OCI-M2 (cell line): ENCODE data around the gene CD248.

Source experiments
- DNase-seq: peaks from one replicate; lab custom pipeline; 2025; ENCODE audit not compliant: unreplicated experiment; lab: John Stamatoyannopoulos, UW

Gene CD248

DNA sequence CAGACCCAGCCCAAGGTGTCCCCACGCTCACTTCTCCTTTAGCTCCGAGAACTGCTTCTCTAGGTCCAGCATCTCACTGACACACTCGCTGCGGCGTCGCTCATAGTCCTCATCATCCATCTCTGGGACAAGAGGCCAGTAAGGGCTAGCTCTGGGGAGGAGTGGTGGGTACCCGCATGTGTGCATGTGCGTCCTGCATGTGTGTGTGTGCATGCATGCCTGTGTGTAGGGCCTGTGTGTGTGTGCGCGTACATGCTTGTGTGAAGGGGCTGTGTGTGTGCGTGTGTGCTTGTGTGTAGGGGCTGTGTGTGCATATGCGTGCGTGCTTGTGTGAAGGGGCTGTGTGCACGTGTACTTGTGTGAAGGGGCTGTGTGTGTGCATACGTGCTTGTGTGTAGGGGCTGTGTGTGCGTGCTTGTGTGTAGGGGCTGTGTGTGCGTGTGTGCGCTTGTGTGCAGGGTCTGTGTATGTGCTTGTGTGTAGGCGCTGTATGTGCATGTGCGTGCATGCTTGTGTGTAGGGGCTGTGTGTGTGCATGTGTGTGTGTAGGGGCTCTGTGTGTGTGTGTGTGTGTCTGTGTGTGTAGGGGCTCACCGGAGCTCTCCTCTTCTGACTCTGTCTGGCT is 24.8 kb upstream of the CD248 start:
- DNase-seq, result no peak

DNA sequence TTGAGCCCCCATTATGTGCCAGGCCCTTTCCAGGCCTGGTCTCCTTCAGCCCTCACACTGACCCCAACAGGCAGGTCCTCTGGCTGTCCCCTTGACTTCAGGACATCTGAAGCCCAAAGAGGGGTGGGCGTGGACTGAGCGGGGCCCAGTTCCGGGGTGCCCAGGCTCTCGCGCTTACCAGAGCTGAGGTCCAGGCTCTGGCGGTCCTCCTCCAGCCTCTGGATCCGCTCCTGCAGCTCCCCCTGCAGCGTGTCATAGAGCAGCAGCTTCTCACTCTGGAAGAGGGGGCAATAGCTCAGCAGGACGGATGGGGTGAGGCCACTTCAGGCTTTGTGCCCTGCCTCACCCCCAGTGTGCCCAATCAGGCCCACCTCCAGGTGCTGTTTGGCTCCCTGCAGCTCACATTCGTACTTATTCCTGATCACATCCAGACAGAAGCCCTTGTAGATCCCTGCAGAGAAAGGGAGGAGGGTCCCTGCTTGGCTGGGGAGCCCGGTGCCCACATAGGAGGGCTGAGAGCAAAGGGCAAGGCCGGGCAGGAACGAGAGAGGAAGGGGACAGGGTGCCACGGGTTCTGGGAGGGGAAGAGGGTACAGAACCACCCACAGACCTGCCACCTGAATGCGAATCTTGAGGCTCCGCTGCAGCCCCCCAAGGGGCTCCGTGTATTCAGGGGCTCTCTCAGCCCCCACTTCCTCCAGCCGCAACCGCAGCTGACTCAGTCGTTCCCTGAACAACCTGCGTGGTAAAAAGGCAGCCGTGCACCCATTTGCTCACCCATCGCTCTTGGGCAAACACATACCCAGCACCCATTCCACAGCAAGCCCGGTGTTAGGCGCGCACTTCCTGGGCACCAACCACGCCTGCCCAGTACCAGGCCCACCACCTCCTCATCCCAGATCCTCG is 24.0 kb upstream of the CD248 start:
- no peak for DNase-seq

DNA sequence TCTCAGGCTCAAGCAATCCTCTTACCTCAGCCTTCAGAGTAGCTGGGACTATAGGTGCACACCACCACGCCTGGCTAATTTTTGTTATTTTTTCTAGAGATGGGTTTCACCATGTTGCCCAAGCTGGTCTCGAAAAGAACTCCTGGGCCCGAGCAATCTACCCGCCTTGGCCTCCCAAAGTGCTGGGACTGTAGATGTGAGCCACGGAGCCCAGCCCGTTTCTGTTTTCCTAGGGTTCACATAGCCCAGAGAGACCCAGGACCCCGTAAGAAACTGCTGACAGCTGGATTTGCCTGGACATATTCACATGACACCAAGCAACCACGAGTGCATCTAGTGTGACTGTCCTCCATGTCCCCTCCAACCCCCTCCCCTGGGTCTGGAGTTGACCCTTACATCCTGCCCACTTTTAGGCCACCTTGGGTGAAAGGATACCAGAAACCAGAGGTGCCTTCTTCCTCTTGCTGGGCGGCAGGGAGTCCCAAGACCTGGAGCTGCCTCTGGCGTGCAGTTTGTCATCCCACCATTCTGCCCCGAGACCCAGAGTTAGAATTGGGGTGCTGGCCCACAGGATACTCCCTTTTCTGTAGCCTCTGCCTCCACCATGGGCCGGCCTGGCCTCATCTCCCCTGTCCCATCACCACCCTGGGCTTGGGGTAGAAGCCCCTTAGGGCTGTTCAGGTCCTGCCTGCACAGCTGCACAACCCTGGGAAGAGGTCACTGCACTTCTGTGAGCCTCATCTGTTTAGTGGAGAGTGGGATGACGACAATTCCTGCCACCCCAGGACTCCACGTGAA is 23.0 kb upstream of the CD248 start:
- no peak for DNase-seq

DNA sequence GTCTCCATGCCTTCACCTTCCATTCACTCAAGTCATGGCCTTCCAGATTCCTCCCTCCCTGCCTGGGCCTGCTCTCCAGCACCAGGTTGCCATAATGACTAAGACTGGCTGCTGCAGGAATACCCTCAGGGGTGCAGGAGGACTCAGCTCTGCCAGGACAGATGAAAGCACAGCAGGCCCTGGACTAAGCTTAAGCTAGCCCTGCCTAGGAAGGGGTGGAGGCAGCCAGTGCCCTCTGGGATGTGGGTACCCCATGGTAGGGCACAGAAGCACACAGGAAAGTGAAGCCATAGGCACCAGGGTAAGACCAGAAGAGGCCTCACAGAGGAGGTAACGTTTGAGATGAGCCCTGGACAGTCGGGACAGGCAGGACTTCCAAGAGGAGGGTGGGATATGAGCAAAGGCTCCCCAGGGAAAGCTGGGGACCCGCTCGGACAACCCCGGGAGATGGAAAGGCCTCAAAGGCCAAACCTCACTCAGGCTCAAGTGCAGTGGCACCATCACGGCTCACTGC is 22.4 kb upstream of the CD248 start:
- no peak for DNase-seq

DNA sequence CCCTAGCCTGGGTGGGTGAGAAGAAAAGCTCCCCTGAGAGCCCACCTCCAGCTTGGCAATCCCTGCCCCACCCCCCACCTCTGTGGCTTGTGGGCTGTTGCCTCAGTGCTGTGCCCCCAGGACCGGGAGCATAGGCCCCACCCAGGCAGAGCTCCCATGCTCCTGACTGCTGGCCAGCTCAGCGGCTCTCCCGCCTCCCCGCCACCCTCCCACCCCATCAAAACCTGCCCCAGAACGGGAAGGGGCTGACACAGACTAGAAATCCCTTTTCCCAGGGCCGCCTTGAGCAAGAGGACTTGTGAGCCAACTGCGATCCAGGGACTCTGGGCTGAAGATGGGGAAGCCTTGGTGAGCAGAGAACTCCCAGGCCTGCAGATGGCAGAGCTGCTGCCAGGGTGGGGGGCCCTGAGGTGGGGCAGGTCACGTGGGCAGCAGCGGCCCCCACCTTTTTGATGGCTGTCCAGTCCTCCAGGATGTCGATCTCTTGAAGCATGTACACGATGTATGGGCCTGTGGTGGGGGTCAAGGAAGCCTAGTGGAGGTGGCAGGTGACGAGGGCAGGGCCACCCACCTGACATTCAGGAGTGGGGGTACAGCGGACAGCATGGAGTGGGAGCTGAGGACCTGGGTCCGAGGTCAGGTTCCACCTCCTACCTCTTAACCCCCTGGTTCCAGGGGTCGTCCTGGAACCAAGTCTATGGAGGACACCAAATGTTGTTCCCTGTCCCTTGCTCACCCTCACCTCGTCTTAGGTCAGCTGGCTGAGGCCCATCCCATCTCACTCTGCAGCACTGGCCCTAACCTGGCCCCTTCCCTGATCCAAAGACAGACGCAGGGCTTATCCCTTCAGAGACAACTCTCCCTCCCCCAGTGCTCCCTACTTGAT is 21.7 kb upstream of the CD248 start:
- no peak for DNase-seq

DNA sequence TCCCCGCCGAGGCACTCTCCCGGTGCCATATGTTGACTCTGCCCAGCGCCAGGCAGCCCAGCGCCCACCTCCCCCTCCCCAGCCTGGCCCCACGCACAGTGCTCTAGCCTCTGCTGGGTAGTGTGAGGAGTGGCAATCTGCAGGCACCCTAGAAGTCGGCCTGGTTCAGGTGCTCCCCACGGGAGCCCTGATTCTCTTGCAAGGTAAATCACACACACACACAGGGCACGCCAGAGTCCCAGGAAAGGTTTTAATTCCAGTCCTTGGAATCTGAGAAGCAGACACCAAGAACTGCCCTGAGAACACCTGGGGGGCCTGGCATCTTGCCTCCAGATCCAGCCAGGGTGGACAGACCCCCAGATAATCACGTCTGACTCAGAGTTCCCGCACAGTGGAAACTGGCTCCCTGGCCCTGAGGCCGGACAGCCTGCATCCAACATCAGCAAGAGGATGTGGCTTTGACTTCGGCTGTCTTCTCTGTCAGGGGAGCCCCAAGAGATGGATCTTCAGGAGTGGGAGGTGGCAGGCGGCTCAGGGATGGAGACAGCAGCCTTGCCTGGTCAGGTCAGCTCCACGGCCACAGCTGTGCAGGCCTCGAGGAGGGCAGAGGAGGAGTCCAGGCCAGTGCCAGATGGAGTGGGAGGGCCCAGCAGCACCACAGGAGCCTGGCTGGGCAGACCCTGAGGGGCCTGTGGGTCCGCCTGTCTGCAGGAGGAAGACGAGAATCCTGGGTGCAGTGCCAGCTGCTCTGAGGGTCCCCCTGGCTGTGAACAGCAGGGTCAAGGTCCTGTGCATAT is 20.5 kb upstream of the CD248 start:
- no peak for DNase-seq

DNA sequence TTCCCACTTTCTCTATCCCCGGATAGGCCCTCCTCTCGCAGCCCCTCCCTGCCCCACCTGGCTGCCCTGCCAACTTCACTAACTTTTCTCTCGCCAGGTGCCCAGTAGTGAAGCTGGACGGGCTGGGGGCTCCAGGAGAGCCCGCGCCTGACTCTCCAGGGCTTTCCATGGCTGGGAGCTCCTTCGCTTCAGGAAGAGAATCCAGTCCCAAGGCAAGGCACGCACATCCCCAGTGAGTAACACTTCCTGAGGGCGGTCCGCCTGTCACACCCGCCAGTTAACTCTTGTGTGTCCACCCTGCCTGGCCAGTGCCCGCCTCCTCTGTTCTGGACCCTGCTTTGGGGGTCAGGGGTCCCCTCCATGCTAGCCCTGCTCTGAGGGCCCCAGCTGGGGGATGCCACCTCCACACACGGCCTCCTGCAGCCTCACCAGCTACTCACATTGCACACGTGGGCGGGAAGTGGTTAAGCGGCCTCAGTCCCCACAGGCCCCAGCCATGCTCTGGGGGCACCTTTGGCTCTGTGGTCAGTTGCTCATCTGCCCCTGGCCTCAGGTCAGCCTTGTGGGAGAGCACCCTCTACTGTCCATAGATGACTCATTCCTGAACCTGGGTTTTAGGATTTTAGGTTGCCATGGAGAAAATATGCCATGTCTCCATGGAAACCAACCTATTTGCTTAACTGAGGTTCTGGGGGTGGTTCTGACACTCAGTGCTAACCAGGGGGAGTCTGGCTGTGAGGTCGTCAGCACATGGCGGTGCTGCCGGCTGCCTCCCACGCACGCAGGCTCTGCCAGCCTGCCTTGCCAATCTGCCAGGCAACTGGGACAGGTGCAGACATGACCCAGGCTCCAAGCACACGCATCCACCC is 19.6 kb upstream of the CD248 start, which contains the start of gene RIN1:
RIN1 (minus strand) TSS at position 201 of the 869 bp plus-strand sequence; CDS start at position 169, 32 bp downstream.
- no peak for DNase-seq

DNA sequence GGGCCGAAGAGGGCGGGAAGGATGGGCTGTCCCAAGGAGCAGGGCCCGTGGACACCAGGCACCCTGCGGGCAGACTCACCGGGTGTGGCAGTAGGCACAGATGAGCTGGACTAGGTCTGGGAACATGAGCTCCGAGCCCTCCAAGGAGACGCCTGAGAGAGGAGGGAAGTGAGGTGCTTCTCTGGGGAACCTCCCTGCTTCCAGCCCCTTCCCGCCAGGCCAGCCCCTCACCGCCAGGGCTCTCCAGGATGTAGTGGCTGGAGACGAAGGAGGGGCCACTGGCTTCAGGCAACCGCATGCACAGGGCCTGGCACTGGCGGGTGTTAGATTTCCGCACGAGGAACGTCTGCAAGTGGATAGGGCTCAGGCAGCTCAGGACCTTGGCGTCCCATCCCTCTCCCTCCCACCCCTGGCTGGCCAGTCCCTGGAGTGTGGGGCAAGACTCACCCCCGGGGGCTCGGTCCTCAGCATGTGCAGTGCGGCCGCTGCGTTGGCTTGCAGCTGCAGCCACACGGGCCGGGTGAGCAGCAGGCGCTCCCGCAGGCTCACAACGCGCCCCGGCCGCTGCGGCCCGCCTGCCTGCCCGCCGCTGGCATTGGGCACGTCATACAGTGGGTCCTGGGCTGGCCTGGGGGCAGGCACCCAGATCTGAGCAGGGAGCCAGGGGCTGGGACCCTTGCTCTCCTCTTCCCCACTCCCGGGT is 18.8 kb upstream of the CD248 start:
- DNase-seq, result no peak

DNA sequence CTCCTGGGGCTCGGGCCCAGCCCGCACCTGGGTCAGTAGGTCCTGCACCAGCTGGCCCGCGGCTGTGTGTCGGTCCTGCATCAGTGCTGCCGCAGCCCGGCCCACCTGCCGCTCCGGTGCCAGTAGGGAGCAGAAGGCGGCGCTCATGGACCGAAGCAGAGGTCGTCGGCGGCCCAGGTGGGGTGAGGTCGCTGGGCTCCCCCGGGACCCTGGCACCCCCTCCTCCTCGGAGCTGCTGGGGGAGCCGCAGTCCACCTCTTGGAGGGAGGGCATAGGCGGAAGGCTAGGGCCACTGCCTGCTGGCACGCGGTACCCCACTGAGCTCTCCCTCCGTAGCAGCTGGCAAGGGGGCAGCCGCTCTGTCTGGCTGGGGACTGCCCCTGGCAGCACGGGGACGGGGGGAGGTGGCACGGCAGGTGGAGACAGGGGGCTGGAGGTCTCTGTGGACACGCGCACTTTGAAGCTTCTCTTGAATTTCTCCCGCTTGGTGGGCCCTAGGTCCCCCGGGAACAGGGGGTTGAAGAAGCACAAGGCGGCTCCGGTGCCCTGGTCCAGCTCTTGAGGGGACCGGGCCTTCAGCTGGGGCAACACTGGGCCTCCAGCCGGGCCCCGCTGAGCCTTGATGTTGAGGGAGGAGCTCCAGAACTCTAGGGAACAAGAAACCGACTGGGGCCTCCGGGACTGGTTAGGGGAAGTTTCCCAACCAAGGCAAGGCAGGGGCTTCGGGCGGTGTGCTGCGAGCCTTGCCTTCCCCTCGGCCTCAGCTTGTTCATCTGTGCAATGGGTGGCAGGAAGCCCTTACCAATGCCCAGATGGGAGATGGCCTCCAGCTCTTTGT is 18.0 kb upstream of the CD248 start:
- no peak for DNase-seq

DNA sequence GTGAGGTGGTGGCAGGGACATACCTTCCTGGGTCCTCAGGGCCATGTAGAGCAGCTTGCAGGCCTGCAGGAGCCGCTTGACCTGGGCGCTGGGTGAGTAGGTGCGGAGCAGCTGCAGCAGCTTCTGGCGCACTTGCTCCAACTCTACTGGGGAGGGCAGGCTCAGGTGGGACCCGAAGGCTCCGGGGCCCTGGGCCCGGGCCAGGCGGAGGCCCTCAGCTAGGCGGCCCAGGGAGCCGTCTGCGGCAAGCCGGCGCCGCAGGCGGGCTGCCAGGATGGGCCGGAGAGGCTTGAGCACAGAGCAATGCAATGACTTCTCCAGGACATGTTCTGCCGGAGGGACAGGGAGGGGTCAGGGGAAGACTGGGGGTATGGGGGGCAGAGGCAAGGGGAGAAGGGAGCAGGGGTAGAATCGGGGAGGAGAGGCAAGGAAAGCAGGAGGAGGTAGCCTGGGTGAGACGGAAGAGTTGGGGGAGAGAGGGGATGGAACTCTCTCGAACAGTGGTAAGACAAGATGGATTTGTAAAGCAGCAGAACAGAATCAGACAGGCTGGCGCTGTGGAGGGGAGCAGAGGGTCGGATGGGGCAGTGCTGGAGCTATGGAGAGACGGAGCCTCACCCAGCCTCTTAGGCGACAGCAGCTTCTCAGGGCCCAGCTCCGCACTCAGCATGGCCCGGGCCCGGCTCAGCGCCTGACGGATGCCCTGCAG is 17.2 kb upstream of the CD248 start:
- DNase-seq, result no peak

DNA sequence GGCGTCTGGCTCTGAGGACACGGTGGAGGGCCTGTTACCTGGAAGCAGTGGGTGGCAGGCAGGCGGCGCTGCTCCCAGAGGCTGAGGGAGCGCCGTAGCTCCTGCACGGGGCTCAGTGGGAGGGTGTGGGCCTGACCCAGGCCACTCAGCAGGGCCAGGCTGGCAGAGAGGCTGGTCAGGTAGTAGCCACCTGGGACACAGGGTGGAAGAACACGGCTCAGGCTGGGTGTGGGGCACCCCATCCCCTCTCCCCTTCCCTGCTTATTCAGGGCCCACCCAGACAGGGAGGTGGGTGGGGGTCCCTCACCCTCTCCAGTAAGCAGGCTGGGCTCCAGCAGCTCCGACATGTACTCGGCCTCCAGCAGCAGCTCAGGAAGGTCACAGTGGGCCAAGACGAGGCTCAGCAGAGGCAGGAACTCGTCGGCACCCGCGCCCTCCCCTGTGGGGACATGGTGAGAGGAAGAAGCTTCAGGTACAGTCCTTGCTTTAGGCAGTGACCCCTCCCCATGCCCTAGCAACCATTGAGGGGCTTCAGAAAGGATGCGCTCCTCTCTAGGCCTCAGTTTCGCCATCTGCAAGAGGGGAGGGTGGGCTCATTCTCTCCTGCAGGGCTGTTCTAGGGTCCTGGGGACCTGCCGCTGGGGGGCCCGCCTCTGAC is 16.5 kb upstream of the CD248 start:
- DNase-seq, result no peak

DNA sequence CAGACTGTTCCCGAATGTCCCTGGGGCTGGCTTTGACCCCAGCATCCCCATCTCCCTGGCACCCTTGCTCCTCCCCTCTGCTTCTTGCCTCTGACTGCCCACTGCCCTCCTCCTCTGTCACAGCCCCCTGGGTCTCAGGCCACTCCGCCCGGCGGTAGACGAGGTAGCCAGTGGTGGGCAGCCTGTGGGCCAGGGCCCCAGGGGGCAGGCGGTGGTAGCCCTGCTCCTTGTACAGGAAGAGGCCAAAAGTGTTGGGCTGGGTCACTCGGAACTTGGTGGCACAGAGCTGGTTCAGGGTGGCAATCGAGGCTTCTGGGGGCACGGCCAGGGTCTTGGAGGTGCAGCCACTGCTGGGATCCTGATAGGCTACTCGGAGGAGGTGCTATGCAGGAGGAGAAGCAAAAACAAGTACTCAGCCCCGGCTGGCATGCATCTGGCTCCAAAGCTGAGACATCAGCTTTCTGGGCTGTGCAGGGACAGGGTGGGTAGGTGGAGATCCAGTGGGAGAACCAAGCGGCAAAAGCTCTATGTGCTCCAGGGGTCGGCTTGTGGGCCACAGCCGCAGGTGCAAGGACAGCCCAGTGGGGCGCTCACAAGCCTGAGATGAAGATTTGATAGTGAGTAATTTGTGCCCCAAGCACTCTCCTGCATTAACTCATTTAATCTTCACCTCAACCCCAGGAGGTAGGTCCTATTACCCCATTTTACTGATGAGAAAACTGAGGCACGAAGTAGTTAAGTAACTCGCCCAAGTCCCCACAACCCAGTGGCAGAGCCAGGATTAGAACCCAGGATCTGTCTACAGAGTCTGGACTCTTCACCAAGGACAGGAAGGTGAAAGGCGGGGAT is 15.8 kb upstream of the CD248 start:
- DNase-seq, result no peak

DNA sequence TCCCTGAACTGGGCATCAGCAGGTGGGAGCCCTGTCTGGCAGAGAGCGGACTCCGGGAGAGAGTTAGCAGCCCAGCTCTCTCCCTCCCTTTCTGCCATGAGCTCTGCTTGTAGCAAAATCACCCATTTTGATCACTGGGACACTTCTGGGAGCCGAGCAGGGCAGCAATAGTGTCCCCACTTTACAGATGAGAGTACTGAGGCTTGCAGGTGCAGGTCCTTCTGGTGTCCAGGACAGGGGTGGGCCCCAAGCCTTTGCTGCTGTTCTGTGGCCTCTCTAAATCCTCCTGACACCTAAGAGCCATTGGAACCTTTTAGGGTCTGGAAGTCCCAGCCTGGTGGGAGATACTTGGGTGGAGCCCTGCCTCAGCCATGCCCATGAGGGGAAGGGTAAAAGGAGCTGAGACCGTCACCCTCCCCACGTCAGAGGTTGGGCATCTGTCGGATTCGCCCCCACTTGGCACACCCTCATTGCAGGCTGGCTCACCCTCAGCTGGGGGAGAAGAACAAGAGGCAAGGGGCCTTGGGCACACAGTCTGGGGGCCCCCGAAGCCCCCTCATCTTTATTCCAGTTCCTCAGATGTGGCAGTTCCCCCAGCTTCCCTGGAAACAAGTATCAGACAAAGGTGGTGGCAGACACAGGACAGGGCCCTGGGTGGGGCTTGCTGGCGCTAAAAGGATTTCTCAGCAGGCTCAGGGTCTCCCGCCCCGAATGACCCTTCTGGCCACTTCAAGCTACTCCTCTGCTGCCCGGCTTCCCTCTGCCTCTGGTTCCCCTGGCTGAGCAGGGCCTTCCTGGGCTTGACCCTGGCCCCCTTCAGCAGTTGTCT is 14.9 kb upstream of the CD248 start:
- no peak for DNase-seq

DNA sequence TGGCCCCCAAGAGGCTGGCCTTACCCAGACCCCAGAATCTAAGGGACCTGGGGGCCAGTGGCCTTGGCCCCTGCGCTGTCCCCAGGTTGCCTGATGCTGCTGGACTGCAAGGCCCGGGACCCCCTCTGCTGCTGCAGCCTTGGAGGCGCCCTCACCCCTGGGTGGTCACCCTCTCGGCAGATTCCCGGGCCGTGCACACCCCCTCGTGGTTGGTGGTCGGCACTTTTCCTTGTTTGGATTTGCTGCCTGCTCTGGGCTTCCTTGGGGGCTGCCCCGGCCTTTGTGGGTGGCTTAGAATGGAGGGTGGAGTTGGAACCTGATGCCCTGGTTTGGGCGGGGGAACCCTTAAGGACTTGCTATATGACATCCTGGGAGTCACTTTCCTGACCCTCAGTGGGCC is 14.1 kb upstream of the CD248 start:
- no peak for DNase-seq
